GM18502 (cell line): ENCODE results near the gene SPEG.

Experiments
- ATAC-seq: cut with Tn5 transposase; IDR thresholded peaks from one replicate; pipeline ENCODE4 v1.9.1; 2021; ENCODE audit warnings: mild to moderate bottlenecking; ENCODE audit not compliant: unreplicated experiment, poor library complexity

Gene SPEG

GRCh38 chr2:219540784-219541504 lies 106.3 kb downstream of the SPEG start:
- ATAC-seq: no peak

- peak; percentile 56 for ATAC-seq
These were observed 107.1 kb downstream of the SPEG start for GRCh38 chr2:219541611-219542180.

- peak; percentile 45 for ATAC-seq
These were observed 108.4 kb downstream of the SPEG start for GRCh38 chr2:219542931-219543595.

DNA sequence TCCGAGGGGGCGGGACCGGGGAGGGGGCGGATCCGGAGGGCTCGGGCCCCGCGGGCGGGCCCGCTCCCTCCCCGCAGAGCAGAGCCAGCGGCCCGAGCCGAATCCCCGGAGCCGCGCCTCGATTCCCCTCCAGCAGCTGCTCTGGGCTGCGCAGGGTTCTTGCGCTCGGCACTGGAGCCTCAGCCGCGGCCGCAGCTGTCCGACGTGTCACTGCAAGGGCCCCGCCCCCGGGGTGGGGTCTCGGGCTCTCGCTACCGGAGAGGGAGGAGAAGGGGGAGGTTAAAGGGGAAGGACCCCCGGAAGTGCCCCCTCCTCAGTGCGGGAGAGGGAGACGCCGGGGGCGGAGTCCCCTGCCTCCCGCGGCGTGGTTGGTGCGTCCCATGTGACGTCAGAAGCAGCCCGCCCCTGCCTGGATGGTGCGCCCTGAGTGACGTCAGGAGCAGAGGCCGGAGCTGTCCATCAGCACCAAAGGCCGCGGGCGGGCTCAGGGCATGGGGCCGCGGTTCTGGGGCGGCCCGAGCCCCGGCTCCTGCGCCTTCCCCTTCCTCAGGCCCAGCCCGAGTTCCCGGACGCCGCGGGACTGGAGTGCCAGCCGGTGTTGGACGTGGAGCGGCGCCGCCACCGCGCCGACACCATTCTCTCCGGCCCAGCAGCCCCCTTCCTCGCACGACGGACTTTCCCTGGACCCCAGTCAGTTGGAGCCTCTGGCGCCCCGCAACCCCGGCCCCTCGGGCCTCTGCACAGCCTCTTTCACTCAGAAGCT lies 109.1 kb downstream of the SPEG start, which contains the start of the genes CHPF and TMEM198:
Gene CHPF (minus strand): TSS at position 214 of the 763 bp plus-strand sequence. CDS start 271 bp downstream, outside the sequence.
Gene TMEM198 (plus strand): TSS at position 433 of the 763 bp plus-strand sequence. CDS start 700 bp downstream, outside the sequence.
- peak; percentile 79 for ATAC-seq

DNA sequence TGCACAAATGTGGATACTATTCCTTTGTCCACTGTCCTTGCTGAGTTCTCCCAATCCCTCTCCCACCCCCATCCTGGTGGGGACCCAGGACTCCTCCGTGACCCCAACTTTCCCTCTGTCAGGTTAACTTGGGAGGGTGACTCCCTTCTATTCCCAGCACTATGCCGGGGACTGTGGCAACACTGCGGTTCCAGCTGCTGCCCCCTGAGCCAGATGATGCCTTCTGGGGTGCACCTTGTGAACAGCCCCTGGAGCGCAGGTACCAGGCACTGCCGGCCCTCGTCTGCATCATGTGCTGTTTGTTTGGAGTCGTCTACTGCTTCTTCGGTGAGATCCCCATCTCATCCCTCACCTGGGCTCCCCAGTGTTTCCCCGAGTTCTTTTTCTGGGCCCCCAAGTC lies 109.9 kb downstream of the SPEG start:
- ATAC-seq: no peak

- ATAC-seq: no peak
These were observed 110.8 kb downstream of the SPEG start for GRCh38 chr2:219545295-219545942.

DNA sequence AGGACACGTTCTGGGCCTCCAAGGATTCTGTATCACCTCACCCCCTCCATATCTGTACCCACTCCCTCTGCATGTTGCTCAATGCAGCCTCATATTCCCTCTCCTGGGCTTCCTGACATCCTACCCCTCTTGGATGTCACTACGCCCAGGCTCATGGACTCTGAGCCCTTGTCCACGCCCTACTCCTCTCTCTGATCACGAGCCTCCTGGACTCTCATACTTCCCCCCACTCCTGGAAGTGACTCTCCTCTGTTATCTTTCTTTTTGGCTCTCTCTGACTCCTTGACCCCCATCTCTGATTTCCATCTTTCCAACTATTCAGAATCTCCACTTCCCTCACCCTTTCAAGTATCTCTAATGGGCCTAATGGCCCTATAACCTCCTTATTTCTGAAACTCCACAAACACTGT lies 111.3 kb downstream of the SPEG start:
- ATAC-seq: no peak

- ATAC-seq: no peak
These were observed 113.0 kb downstream of the SPEG start for GRCh38 chr2:219547621-219548020.
